Esophagus squamous epithelium (tissue), 4 donors: ENCODE data around the gene NFIB.

Experiments used
- CTCF ChIP-seq, 6 experiments: fragments of 450-650 bp in 4 of 6; fragments of 200-600 bp in 2 of 6; sonication (generic) in 2 of 6; IDR thresholded peaks; one replicate each; pipeline ENCODE4 v1.5.1; 2016 to 2019; ENCODE audit warnings: antibody characterized with exemption in 6 of 6, mild to moderate bottlenecking in 4 of 6, moderate library complexity in 4 of 6
- POLR2A ChIP-seq, 4 donors: fragments of 450-650 bp; IDR thresholded peaks; one replicate each; pipeline ENCODE4 v1.6.1; 2017; ENCODE audit warnings: antibody characterized with exemption in 4 of 4, mild to moderate bottlenecking in 4 of 4, moderate library complexity in 3 of 4

GRCh38 chr9:14096258-14096922 lies 217.6 kb downstream of the NFIB start:
- TF ChIP-seq CTCF (IDR thresholded peaks at IDR 0.05): no peak
- TF ChIP-seq POLR2A (IDR thresholded peaks at IDR 0.05): no peak
